Spleen (tissue), 11 donors: ENCODE results near the gene C20orf144. TPM values are rescaled to one million over a fixed set of nuclear protein-coding genes. Genes with fewer than 3 reads are reported as not detected.

ENCODE experiments used
- DNase-seq: peaks from one replicate; pipeline ENCODE4 v3.0.0-alpha.2; 2020
- H3K27ac ChIP-seq, 8 donors: fragments of 200-600 bp; sonication (generic) in 7 of 8; 1 replicate in 4 of 8; 2 replicates in 4 of 8; pipeline versions ENCODE4 v1.5.0 to v1.8.0; 2016 to 2021; ENCODE audit warnings: inconsistent platforms in 4 of 8, mild to moderate bottlenecking in 4 of 8, moderate library complexity in 1 of 8
- H3K27me3 ChIP-seq, 7 donors: fragments of 200-600 bp; sonication (generic) in 6 of 7; replicated peaks in 1 of 7; 1 replicate in 4 of 7; 2 replicates in 3 of 7; pipeline versions ENCODE4 v1.5.0 to v1.8.0; 2016 to 2021; ENCODE audit warnings: inconsistent platforms in 3 of 7, mild to moderate bottlenecking in 1 of 7
- H3K36me3 ChIP-seq, 6 donors: fragments of 200-600 bp; sonication (generic) in 5 of 6; 1 replicate in 4 of 6; 2 replicates in 2 of 6; pipeline versions ENCODE4 v1.5.0 to v1.8.0; 2016 to 2021; ENCODE audit warnings: inconsistent platforms in 2 of 6
- H3K4me1 ChIP-seq, 6 donors: fragments of 200-600 bp; sonication (generic) in 5 of 6; 1 replicate in 3 of 6; 2 replicates in 3 of 6; pipeline versions ENCODE4 v1.5.0 to v1.8.0; 2016 to 2021; ENCODE audit warnings: inconsistent platforms in 3 of 6
- H3K4me3 ChIP-seq, 8 donors: fragments of 200-600 bp; sonication (generic) in 7 of 8; 1 replicate in 4 of 8; 2 replicates in 4 of 8; pipeline versions ENCODE4 v1.5.0 to v1.8.0; 2016 to 2021; ENCODE audit warnings: inconsistent platforms in 4 of 8, mild to moderate bottlenecking in 4 of 8, moderate library complexity in 2 of 8
- H3K9me3 ChIP-seq, 8 donors: fragments of 200-600 bp; sonication (generic) in 7 of 8; 1 replicate in 4 of 8; 2 replicates in 4 of 8; pipeline versions ENCODE4 v1.5.0 to v1.8.0; 2016 to 2021; ENCODE audit warnings: inconsistent platforms in 4 of 8
- CTCF ChIP-seq, 11 experiments: fragments of 200-600 bp in 7 of 11; fragments of 450-650 bp in 4 of 11; sonication (generic) in 4 of 11; IDR thresholded peaks in 8 of 11; conservative IDR thresholded peaks in 3 of 11; 1 replicate in 7 of 11; 2 replicates in 4 of 11; pipeline versions ENCODE4 v1.4.0 to v1.8.0; 2016 to 2021; ENCODE audit warnings: antibody characterized with exemption in 11 of 11, inconsistent platforms in 4 of 11, mild to moderate bottlenecking in 1 of 11
- POLR2A ChIP-seq, 3 donors: fragments of 450-650 bp; IDR thresholded peaks; one replicate each; pipeline ENCODE4 v1.5.1; 2017; ENCODE audit warnings: antibody characterized with exemption in 3 of 3, mild to moderate bottlenecking in 1 of 3
- POLR2AphosphoS5 ChIP-seq, 3 donors: sonication (generic); formaldehyde crosslinking; IDR thresholded peaks; one replicate each; pipeline ENCODE4 v1.5.1; 2017; ENCODE audit warnings: antibody characterized with exemption in 3 of 3
- WGBS, 5 donors: extraction: QIAGEN DNeasy Blood & Tissue Kit in 3 of 5; methylation state at CpG; one replicate each; pipeline versions ENCODE4 v1.1.5 to v1.1.7; 2013 to 2018; 5-methylcytosine and 5-hydroxymethylcytosine counted together
- intact Hi-C: fragments of 100-400 bp; cut with DNase I; formaldehyde crosslinking; loops from one replicate; pipeline ENCODE4 v1.15.0; 2023; ENCODE audit warnings: low total_unique reads
- polyA plus RNA-seq, 3 donors: library from polyadenylated mRNA; stranded (reverse); fragments of 200-250 nt; gene quantifications; one replicate each; pipeline ENCODE4 v1.2.1, GENCODE V29; 2013
- total RNA-seq, 7 donors: library from RNA; depleted of rRNA in 3 of 7; stranded (reverse); fragments of >200 nt in 3 of 7; fragmentation: NEBNext Ultra II Directional in 4 of 7; extraction: Animal tissue kit (Norgen Biotek cat#: 25700) in 4 of 7; gene quantifications; one replicate each; pipeline versions ENCODE4 v1.1.0 to v1.2.1, GENCODE V29; 2016 to 2021
- donor health status: healthy with polysubstance abuse.
- donor health status: DM: no; HTN: no; CAD: no; lungs with moderate emphysema.
- donor health status: DM: no; HTN: no; CAD: no.
- donor health status: Bipolar disorder and iron deficiency.
- donor health status: healthy.
- donor health status: DM: no; HTN: no; CAD: no.
- donor health status: DM: yes; HTN: yes; CAD: no.

C20orf144 gene
- total and polyA plus RNA-seq, 10 donors = 0.06 to 0.14 (median 0.09) TPM; not detected in 7

GRCh38 chr20:33660685-33661058 lies 1.5 kb upstream of the C20orf144 start:
- no peak for DNase-seq
- H3K27ac ChIP-seq = no peak overlapping the region
- peaks cover 0 to 31% (median 21%) of the 10 kb centered on the region in 6 donors for H3K4me1 ChIP-seq
- H3K36me3 ChIP-seq = peaks cover 0 to 39% (median 8%) of the 10 kb centered on the region in 6 donors
- no peak overlapping the region for H3K4me3 ChIP-seq
- intact Hi-C loops = no loop called here
- TF ChIP-seq CTCF (IDR thresholded peaks at IDR 0.05 in 8 of 11, conservative IDR thresholded peaks at IDR 0.05 in 3 of 11) (no peak), POLR2A (IDR thresholded peaks at IDR 0.05) (no peak), POLR2AphosphoS5 (IDR thresholded peaks at IDR 0.05) (peak in 1 of 3 donors; percentile 2)
- no peaks in the 10 kb centered on the region for H3K27me3 ChIP-seq
- H3K9me3 ChIP-seq = no peaks in the 10 kb centered on the region
- WGBS, 5 donors = 90 to 96% (median 90%) methylated on average over 7 of the region's 7 CpGs

- Histone ChIP-seq H3K4me1 (peaks cover 4 to 58% (median 43%) of the 10 kb centered on the region in 6 donors), H3K4me3 (peak overlapping the region; percentile 65 to 93 (median 71)), H3K9me3 (no peaks in the 10 kb centered on the region), H3K27ac (peak overlapping the region; percentile 88 to 96 (median 92)), H3K27me3 (no peaks in the 10 kb centered on the region), H3K36me3 (peaks cover 0 to 19% (median 8%) of the 10 kb centered on the region in 6 donors)
- 1 to 2% (median 1%) methylated on average over 33 to 84 of the region's 84 CpGs for WGBS, 5 donors
- DNase-seq = peak; percentile 99
- intact Hi-C loops = no loop called here
- TF ChIP-seq POLR2A (IDR thresholded peaks at IDR 0.05) = peak in 1 of 3 donors; percentile 52
- TF ChIP-seq POLR2AphosphoS5 (IDR thresholded peaks at IDR 0.05) = peak; percentile 91 to 92 (median 92)
- TF ChIP-seq CTCF (IDR thresholded peaks at IDR 0.05 in 8 of 11, conservative IDR thresholded peaks at IDR 0.05 in 3 of 11) = peak in 4 of 11 experiments; percentile 31 to 43 (median 35)
Observed at GRCh38 chr20:33663161-33664084, 1.3 kb downstream of the C20orf144 start.

GRCh38 chr20:33664085-33664761 lies 2.1 kb downstream of the C20orf144 start:
- Histone ChIP-seq H3K9me3 (no peaks in the 10 kb centered on the region), H3K27ac (peak overlapping the region; percentile 88 to 96 (median 92)), H3K4me1 (peaks cover 5 to 66% (median 45%) of the 10 kb centered on the region in 6 donors), H3K36me3 (peaks cover 0 to 19% (median 4%) of the 10 kb centered on the region in 6 donors), H3K27me3 (no peaks in the 10 kb centered on the region), H3K4me3 (peak overlapping the region; percentile 65 to 93 (median 71))
- WGBS, 5 donors = 42 to 66% (median 53%) methylated on average over 7 to 9 of the region's 9 CpGs
- intact Hi-C loops = no loop called here
- TF ChIP-seq POLR2A (IDR thresholded peaks at IDR 0.05) = no peak
- no peak for TF ChIP-seq POLR2AphosphoS5 (IDR thresholded peaks at IDR 0.05)
- no peak for TF ChIP-seq CTCF (IDR thresholded peaks at IDR 0.05 in 8 of 11, conservative IDR thresholded peaks at IDR 0.05 in 3 of 11)
- DNase-seq = no peak
